ENCODE data around the gene FTCDNL1.

- TF ChIP-seq CTCF (IDR thresholded peaks at IDR 0.05) (no peak), POLR2AphosphoS5 (IDR thresholded peaks at IDR 0.05) (no peak), POLR2A (IDR thresholded peaks at IDR 0.05) (no peak), EP300 (IDR thresholded peaks at IDR 0.05) (no peak)
Observed at GRCh38 chr2:199742884-199743283, 108.1 kb downstream of the FTCDNL1 start.
